Hepatocyte (in vitro differentiated cells): Measurements from ENCODE around the gene PSG6.
"Not testable (repeated sequence)": the region's sequence is repeated elsewhere in the genome, so short reads cannot be mapped to it uniquely, and the experiment has no call there.

ENCODE experiments used
- CTCF ChIP-seq: fragments of 200-600 bp; sonication (generic); IDR thresholded peaks from 2 replicates; pipeline ENCODE4 v1.5.1; 2016; ENCODE audit warnings: antibody characterized with exemption, mild to moderate bottlenecking; ENCODE audit not compliant: poor library complexity
- EZH2 ChIP-seq: fragments of 200-600 bp; sonication (generic); IDR thresholded peaks from 2 replicates; pipeline ENCODE4 v1.6.1; 2016; ENCODE audit warnings: antibody characterized with exemption, mild to moderate bottlenecking, borderline replicate concordance
- EZH2phosphoT487 ChIP-seq: fragments of 200-600 bp; sonication (generic); IDR thresholded peaks from one replicate; pipeline ENCODE4 v1.6.1; 2018; ENCODE audit warnings: antibody characterized with exemption, mild to moderate bottlenecking, low read depth, moderate library complexity; ENCODE audit not compliant: unreplicated experiment, severe bottlenecking

- TF ChIP-seq EZH2, CTCF, EZH2phosphoT487: not testable (repeated sequence)
These were observed 17.1 kb downstream of the PSG6 start for GRCh38 chr19:42900561-42900960.
